ENCODE measurements around the gene VAMP7. TPM values are rescaled to one million over a fixed set of nuclear protein-coding genes. Genes with fewer than 3 reads are reported as not detected.

The VAMP7 gene
- total and polyA plus RNA-seq, 2 of the 8 experiments (the other 6 are each of a cell fraction or from before 2014, with no cell fraction given): 14.2 to 22.1 TPM

DNA sequence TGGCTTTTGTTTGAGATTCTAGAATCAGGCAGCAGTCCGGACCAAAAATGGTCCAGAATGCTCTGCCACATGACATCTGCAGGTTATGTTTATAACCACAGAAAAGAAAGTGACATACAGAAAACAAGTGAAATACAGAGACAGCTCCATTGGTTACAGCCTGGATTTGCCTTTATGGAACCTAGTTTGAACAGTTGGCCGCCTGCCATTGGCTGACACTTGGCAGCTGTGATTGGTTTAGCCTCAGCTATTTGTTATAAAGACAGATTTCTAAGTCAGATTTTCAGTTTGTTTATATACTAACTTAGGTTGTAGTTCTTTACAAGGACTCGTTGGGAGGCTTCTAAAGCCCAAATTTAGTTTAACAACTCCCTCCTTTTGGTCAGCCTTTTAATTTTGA lies 75.5 kb downstream of the VAMP7 start:
- no peaks in the 10 kb centered on the region for H3K27me3 ChIP-seq (replicated peaks in 1 of 4; ENCODE audit: control insufficient read depth in 3 of 4, extremely low read depth in 1 of 4, insufficient read depth in 3 of 4, low read length in 3 of 4)
- no peak for FAIRE-seq
- no peak overlapping the region for H4K5ac ChIP-seq (ENCODE audit: insufficient read length, low read depth, low read length)
- no peak overlapping the region for H2BK5ac ChIP-seq (ENCODE audit: low read depth, low read length)
- H4K20me1 ChIP-seq (replicated peaks in 1 of 2; ENCODE audit: control insufficient read depth in 1 of 2, insufficient read depth in 2 of 2, low read length in 2 of 2): no peaks in the 10 kb centered on the region
- no peak overlapping the region for H3K9ac ChIP-seq (replicated peaks in 1 of 4; ENCODE audit: extremely low read depth in 1 of 4, low read depth in 3 of 4, low read length in 3 of 4)
- H3K27ac ChIP-seq (ENCODE audit: low read depth, low read length): no peak overlapping the region
- no peak overlapping the region for H3K4ac ChIP-seq (replicated peaks; ENCODE audit: insufficient read length, low read depth, low read length)
- no peak overlapping the region for H2AFZ ChIP-seq (ENCODE audit: low read length)
- H2AK5ac ChIP-seq (ENCODE audit: low read depth, low read length): no peak overlapping the region
- no peak overlapping the region for H3K18ac ChIP-seq (ENCODE audit: extremely low read depth, low read length)
- no peak overlapping the region for H2BK15ac ChIP-seq (ENCODE audit: low read length)
- H2BK20ac ChIP-seq (ENCODE audit: low read length): no peak overlapping the region
- H3K79me2 ChIP-seq (ENCODE audit: control insufficient read depth in 1 of 2, insufficient read depth in 2 of 2, low read length in 2 of 2): no peaks in the 10 kb centered on the region
- H3K23ac ChIP-seq (ENCODE audit: insufficient read length): no peak overlapping the region
- no peak for DNase-seq (ENCODE audit: low read depth in 1 of 2, low spot score in 2 of 2)
- peaks cover 6% of the 10 kb centered on the region; the same call in 1 of the 2 replicates for H3K23me2 ChIP-seq (ENCODE audit: low read depth, low read length)
- no peak overlapping the region for H2BK120ac ChIP-seq (replicated peaks; ENCODE audit: low read depth, low read length)
- H3K79me1 ChIP-seq (ENCODE audit: low read depth, low read length): no peaks in the 10 kb centered on the region; the same call in 1 of the 2 replicates
- no peak overlapping the region for H3K14ac ChIP-seq (ENCODE audit: insufficient read length)
- no peak overlapping the region for H3K56ac ChIP-seq (replicated peaks; ENCODE audit: insufficient read length, low read depth, low read length)
- CTCF ChIA-PET (ENCODE audit: partially characterized antibody): no interaction called here
- H4K8ac ChIP-seq (ENCODE audit: extremely low read depth, insufficient read depth, low read length): no peak overlapping the region
- H3K36me3 ChIP-seq (ENCODE audit: control insufficient read depth in 2 of 4, insufficient read depth in 4 of 4, low read length in 3 of 4): no peaks in the 10 kb centered on the region
- 56% methylated on average over 3 of the region's 3 CpGs; no CpG with 5 or more reads in 1 of the 2 experiments for WGBS, 2 experiments (ENCODE audit: extremely low coverage in 1 of 2, insufficient coverage in 1 of 2, insufficient read length in 1 of 2, insufficient replicate concordance in 2 of 2, low coverage in 1 of 2, low lambda C conversion rate in 2 of 2, missing lambda C conversion rate in 1 of 2)
- H3K4me2 ChIP-seq (ENCODE audit: insufficient read depth in 1 of 2, low read depth in 2 of 2, low read length in 2 of 2): no peak overlapping the region
- H2BK12ac ChIP-seq (ENCODE audit: low read depth, low read length): no peak overlapping the region
- POLR2A ChIA-PET (ENCODE audit: partially characterized antibody): no interaction called here
- peaks cover 9 to 35% of the 10 kb centered on the region in 2 experiments; a peak in 3 of 4 replicates for H3K9me3 ChIP-seq (ENCODE audit: insufficient read depth in 2 of 2, low read depth in 1 of 2, low read length in 1 of 2)
- H3K4me3 ChIP-seq (ENCODE audit: extremely low read depth in 1 of 4, insufficient read depth in 2 of 4, low read depth in 3 of 4, low read length in 4 of 4): no peak overlapping the region
- H4K91ac ChIP-seq (replicated peaks; ENCODE audit: insufficient read length, low read length): no peak overlapping the region
- no peaks in the 10 kb centered on the region; a peak in 1 of 7 replicates for H3K4me1 ChIP-seq (replicated peaks in 1 of 4; ENCODE audit: control insufficient read depth in 3 of 4, insufficient read depth in 4 of 4, low read length in 3 of 4)
- TF ChIP-seq MAFK (IDR thresholded peaks at IDR 0.05; ENCODE audit: low read depth, low read length) (no peak), FOSL1 (IDR thresholded peaks at IDR 0.05; ENCODE audit: insufficient read depth, low read depth, low read length) (no peak), GABPA (IDR thresholded peaks at IDR 0.05; ENCODE audit: borderline replicate concordance, insufficient read depth, low read length) (no peak), EGR1 (IDR thresholded peaks at IDR 0.05; ENCODE audit: borderline replicate concordance, low read depth, low read length) (no peak), POLR2AphosphoS5 (IDR thresholded peaks at IDR 0.05; ENCODE audit: low read depth, low read length) (no peak), CBX8 (IDR thresholded peaks at IDR 0.05; ENCODE audit: borderline replicate concordance, low read depth, low read length) (no peak), SIX5 (IDR thresholded peaks at IDR 0.05; ENCODE audit: low read depth, low read length) (no peak), BCL11A (IDR thresholded peaks at IDR 0.05; ENCODE audit: low read depth in 2 of 2, low read length in 2 of 2) (no peak), HDAC6 (IDR thresholded peaks at IDR 0.05; ENCODE audit: low read depth, low read length) (no peak), SIRT6 (IDR thresholded peaks at IDR 0.05; ENCODE audit: low read length) (no peak)
